Endothelial cell (in vitro differentiated cells): ENCODE measurements around the gene KCNA3. TPM values are rescaled to one million over a fixed set of nuclear protein-coding genes. Genes with fewer than 3 reads are reported as not detected.

Experiments used
- DNase-seq: peaks from one replicate; pipeline ENCODE4 v3.0.0; 2021; ENCODE audit warnings: low spot score
- H3K27ac Mint-ChIP-seq: one replicate; pipeline ENCODE4 v1.8.0; 2021; ENCODE audit warnings: mixed read lengths, inconsistent platforms; ENCODE audit not compliant: unreplicated experiment
- H3K27me3 Mint-ChIP-seq: one replicate; pipeline ENCODE4 v1.8.0; 2021; ENCODE audit warnings: mild to moderate bottlenecking, moderate library complexity, mixed read lengths, inconsistent platforms; ENCODE audit not compliant: unreplicated experiment
- H3K36me3 Mint-ChIP-seq: one replicate; pipeline ENCODE4 v1.8.0; 2021; ENCODE audit warnings: mild to moderate bottlenecking, low read depth, mixed read lengths, inconsistent platforms; ENCODE audit not compliant: unreplicated experiment
- H3K4me1 Mint-ChIP-seq: one replicate; pipeline ENCODE4 v1.8.0; 2021; ENCODE audit warnings: mild to moderate bottlenecking, mixed read lengths, inconsistent platforms; ENCODE audit not compliant: unreplicated experiment
- H3K4me3 Mint-ChIP-seq: one replicate; pipeline ENCODE4 v1.8.0; 2021; ENCODE audit warnings: mild to moderate bottlenecking, mixed read lengths, inconsistent platforms; ENCODE audit not compliant: unreplicated experiment
- H3K9me3 Mint-ChIP-seq: one replicate; pipeline ENCODE4 v1.8.0; 2021; ENCODE audit warnings: mixed read lengths, inconsistent platforms; ENCODE audit not compliant: unreplicated experiment
- CTCF ChIP-seq: fragments of 200-600 bp; sonication (generic); IDR thresholded peaks from one replicate; pipeline ENCODE4 v1.5.0; 2021; ENCODE audit warnings: antibody characterized with exemption; ENCODE audit not compliant: unreplicated experiment
- total RNA-seq: library from RNA; stranded (reverse); fragmentation: NEBNext Ultra II Directional; extraction: Animal tissue kit (Norgen Biotek cat#: 25700); gene quantifications from one replicate; pipeline ENCODE4 v1.2.1, GENCODE V29; 2021; ENCODE audit not compliant: unreplicated experiment

KCNA3 gene
- total RNA-seq, 1 donor from 2014 or later = 0.26 TPM

GRCh38 chr1:110706621-110707020, 31.9 kb upstream of the KCNA3 start:
- H3K27me3 Mint-ChIP-seq = no peaks in the 10 kb centered on the region
- no peak overlapping the region for H3K27ac Mint-ChIP-seq
- no peaks in the 10 kb centered on the region for H3K4me1 Mint-ChIP-seq
- no peak overlapping the region for H3K4me3 Mint-ChIP-seq
- no peak for DNase-seq
- no peaks in the 10 kb centered on the region for H3K36me3 Mint-ChIP-seq
- TF ChIP-seq CTCF = no peak
- H3K9me3 Mint-ChIP-seq = no peaks in the 10 kb centered on the region

- Mint-ChIP-seq H3K27me3 (peaks cover 2% of the 10 kb centered on the region), H3K9me3 (no peaks in the 10 kb centered on the region), H3K27ac (no peak overlapping the region), H3K4me3 (no peak overlapping the region), H3K36me3 (no peaks in the 10 kb centered on the region), H3K4me1 (no peaks in the 10 kb centered on the region)
- no peak for DNase-seq
- TF ChIP-seq CTCF = no peak
Observed at GRCh38 chr1:110702260-110702659, 27.5 kb upstream of the KCNA3 start.

GRCh38 chr1:110700767-110701166, 26.0 kb upstream of the KCNA3 start:
- no peak for TF ChIP-seq CTCF
- Mint-ChIP-seq H3K27ac (no peak overlapping the region), H3K4me3 (no peak overlapping the region), H3K27me3 (peaks cover 2% of the 10 kb centered on the region), H3K9me3 (no peaks in the 10 kb centered on the region), H3K4me1 (no peaks in the 10 kb centered on the region), H3K36me3 (no peaks in the 10 kb centered on the region)
- DNase-seq = no peak

GRCh38 chr1:110697606-110698005, 22.9 kb upstream of the KCNA3 start:
- TF ChIP-seq CTCF = no peak
- H3K9me3 Mint-ChIP-seq = no peaks in the 10 kb centered on the region
- no peak overlapping the region for H3K4me3 Mint-ChIP-seq
- no peaks in the 10 kb centered on the region for H3K36me3 Mint-ChIP-seq
- DNase-seq = no peak
- no peaks in the 10 kb centered on the region for H3K4me1 Mint-ChIP-seq
- H3K27me3 Mint-ChIP-seq = peaks cover 2% of the 10 kb centered on the region
- H3K27ac Mint-ChIP-seq = no peak overlapping the region

- Mint-ChIP-seq H3K27ac (no peak overlapping the region), H3K36me3 (no peaks in the 10 kb centered on the region), H3K4me3 (no peak overlapping the region), H3K4me1 (no peaks in the 10 kb centered on the region), H3K9me3 (no peaks in the 10 kb centered on the region), H3K27me3 (peaks cover 2% of the 10 kb centered on the region)
- no peak for DNase-seq
- no peak for TF ChIP-seq CTCF
Observed at GRCh38 chr1:110696818-110697217, 22.1 kb upstream of the KCNA3 start.
